Stimulated activated CD4-positive, alpha-beta T cell treated with anti-CD3 and anti-CD28 coated beads, TNF-alpha, amount 100 ng/mL, for 24 hours (primary cell): ENCODE results near the gene FRMD4A.
"Not testable (repeated sequence)": the region's sequence is repeated elsewhere in the genome, so short reads cannot be mapped to it uniquely, and the experiment has no call there.

Experiments used
- DNase-seq, 3 experiments: peaks; one replicate each; pipeline ENCODE4 v3.0.0-alpha.2; 2020; ENCODE audit warnings: low read depth in 3 of 3

Gene FRMD4A

GRCh38 chr10:14102056-14102455, 228.7 kb downstream of the FRMD4A start:
- DNase-seq, result no peak

- DNase-seq, result no peak
Observed at GRCh38 chr10:14099885-14100284, 230.8 kb downstream of the FRMD4A start.

GRCh38 chr10:14093730-14094484, 236.8 kb downstream of the FRMD4A start:
- no peak for DNase-seq

- no peak for DNase-seq
Observed at GRCh38 chr10:14092799-14093198, 237.9 kb downstream of the FRMD4A start.

GRCh38 chr10:14089556-14090292, 241.0 kb downstream of the FRMD4A start:
- no peak for DNase-seq

GRCh38 chr10:14087566-14087965, 243.2 kb downstream of the FRMD4A start:
- no peak for DNase-seq

GRCh38 chr10:14086596-14086995, 244.1 kb downstream of the FRMD4A start:
- no peak for DNase-seq

GRCh38 chr10:14084875-14085274, 245.8 kb downstream of the FRMD4A start:
- no peak for DNase-seq

GRCh38 chr10:14080795-14081194, 249.9 kb downstream of the FRMD4A start:
- no peak for DNase-seq

GRCh38 chr10:14077430-14077829, 253.3 kb downstream of the FRMD4A start:
- no peak for DNase-seq

GRCh38 chr10:14074062-14074884, 256.5 kb downstream of the FRMD4A start:
- DNase-seq, result no peak

GRCh38 chr10:14072541-14072940, 258.2 kb downstream of the FRMD4A start:
- no peak for DNase-seq

GRCh38 chr10:14071956-14072355, 258.8 kb downstream of the FRMD4A start:
- DNase-seq, result no peak

- DNase-seq, result no peak
Observed at GRCh38 chr10:14068601-14069250, 262.0 kb downstream of the FRMD4A start.

GRCh38 chr10:14067638-14068037, 263.1 kb downstream of the FRMD4A start:
- DNase-seq, result not testable (repeated sequence)

GRCh38 chr10:14066106-14066505, 264.6 kb downstream of the FRMD4A start:
- no peak for DNase-seq

- no peak for DNase-seq
Observed at GRCh38 chr10:14063531-14064285, 267.0 kb downstream of the FRMD4A start.

- no peak for DNase-seq
Observed at GRCh38 chr10:14062528-14063260, 268.0 kb downstream of the FRMD4A start.

- no peak for DNase-seq
Observed at GRCh38 chr10:14060320-14061070, 270.2 kb downstream of the FRMD4A start.
